Measurements from ENCODE around the gene TMEM190.

TMEM190 gene

GRCh38 chr19:55372316-55373081 lies 4.1 kb upstream of the TMEM190 start:
- DNase-seq: no peak

GRCh38 chr19:55373306-55373992 lies 3.2 kb upstream of the TMEM190 start:
- no peak for DNase-seq

- DNase-seq: no peak
These were observed 2.5 kb upstream of the TMEM190 start for GRCh38 chr19:55373993-55374757.

- DNase-seq: no peak
These were observed 918 bp downstream of the TMEM190 start for GRCh38 chr19:55377356-55378131.

GRCh38 chr19:55379174-55379573 lies 2.5 kb downstream of the TMEM190 start:
- no peak for DNase-seq

GRCh38 chr19:55382013-55382412 lies 5.4 kb downstream of the TMEM190 start:
- DNase-seq: no peak

- no peak for DNase-seq
These were observed 6.0 kb downstream of the TMEM190 start for GRCh38 chr19:55382522-55383054.

GRCh38 chr19:55383279-55384130 lies 6.9 kb downstream of the TMEM190 start:
- peak in 4 of 6 experiments; percentile 33 to 63 (median 55) for DNase-seq

- DNase-seq: peak in 5 of 6 experiments; percentile 31 to 63 (median 48)
These were observed 7.7 kb downstream of the TMEM190 start, which contains the start of gene TMEM238 for GRCh38 chr19:55384131-55384919. Gene TMEM238 (minus strand): TSS chr19:55384292. CDS start chr19:55384259, 33 bp downstream.

GRCh38 chr19:55384920-55385723 lies 8.5 kb downstream of the TMEM190 start:
- peak; percentile 87 to 100 (median 98) for DNase-seq

GRCh38 chr19:55385724-55386492 lies 9.3 kb downstream of the TMEM190 start, which contains the start of gene RPL28:
Gene RPL28 (plus strand): TSS chr19:55385932. CDS start chr19:55386358, 426 bp downstream.
- DNase-seq: peak; percentile 97 to 100 (median 98)

- no peak for DNase-seq
These were observed 9.9 kb downstream of the TMEM190 start for GRCh38 chr19:55386493-55386971.

- DNase-seq: no peak
These were observed 11.3 kb downstream of the TMEM190 start for GRCh38 chr19:55387736-55388497.

GRCh38 chr19:55389386-55390317 lies 13.0 kb downstream of the TMEM190 start:
- no peak for DNase-seq

- no peak for DNase-seq
These were observed 13.8 kb downstream of the TMEM190 start for GRCh38 chr19:55390461-55390880.

GRCh38 chr19:55391191-55391670 lies 14.6 kb downstream of the TMEM190 start:
- DNase-seq: no peak
